ENCODE results near the gene CTSD.
A peak's percentile ranks its signal among the peaks of the same experiment; 100 is the strongest.

Gene CTSD

GRCh38 chr11:1768141-1768469, 4.4 kb upstream of the CTSD start:
- DNase-seq: no peak

- no peak for DNase-seq
These were observed 3.8 kb upstream of the CTSD start for GRCh38 chr11:1767399-1768140.

- DNase-seq: no peak
These were observed 3.1 kb upstream of the CTSD start for GRCh38 chr11:1766719-1767398.

- DNase-seq: no peak
These were observed 2.4 kb upstream of the CTSD start for GRCh38 chr11:1765871-1766718.

- no peak for DNase-seq
These were observed 361 bp downstream of the CTSD start for GRCh38 chr11:1763336-1763795.

GRCh38 chr11:1762537-1763302, 1.0 kb downstream of the CTSD start:
- DNase-seq: no peak

- DNase-seq: no peak
These were observed 1.7 kb downstream of the CTSD start for GRCh38 chr11:1761857-1762536.

- DNase-seq: no peak
These were observed 2.4 kb downstream of the CTSD start for GRCh38 chr11:1761110-1761856.

- DNase-seq: peak in 1 of 2 donors; percentile 84
These were observed 3.2 kb downstream of the CTSD start for GRCh38 chr11:1760351-1761109.

GRCh38 chr11:1759851-1760220, 3.9 kb downstream of the CTSD start:
- no peak for DNase-seq

GRCh38 chr11:1759151-1759850, 4.4 kb downstream of the CTSD start:
- DNase-seq: no peak

GRCh38 chr11:1758611-1759150, 5.0 kb downstream of the CTSD start:
- DNase-seq: no peak

- peak; percentile 47 to 51 for DNase-seq
These were observed 5.7 kb downstream of the CTSD start for GRCh38 chr11:1757861-1758610.

- no peak for DNase-seq
These were observed 6.6 kb downstream of the CTSD start for GRCh38 chr11:1756791-1757771.

- DNase-seq: no peak
These were observed 7.8 kb downstream of the CTSD start for GRCh38 chr11:1755692-1756561.

- DNase-seq: no peak
These were observed 8.4 kb downstream of the CTSD start for GRCh38 chr11:1755344-1755691.

All from CD4-positive, alpha-beta T cell treated with Interleukin-1 beta for 1 hour (primary cell).